SK-N-MC (cell line): ENCODE data around the gene KCNJ18.
"Not testable (repeated sequence)": the region's sequence is repeated elsewhere in the genome, so short reads cannot be mapped to it uniquely, and the experiment has no call there.

Experiments
- EZH2 ChIP-seq: fragments of 200-600 bp; sonication (generic); IDR thresholded peaks from one replicate; pipeline ENCODE4 v1.6.1; 2017; ENCODE audit warnings: antibody characterized with exemption
- POLR2AphosphoS5 ChIP-seq: IDR thresholded peaks from 2 replicates; pipeline ENCODE4 v1.6.1; 2012; ENCODE audit warnings: mild to moderate bottlenecking, low read depth, low read length, borderline replicate concordance

DNA sequence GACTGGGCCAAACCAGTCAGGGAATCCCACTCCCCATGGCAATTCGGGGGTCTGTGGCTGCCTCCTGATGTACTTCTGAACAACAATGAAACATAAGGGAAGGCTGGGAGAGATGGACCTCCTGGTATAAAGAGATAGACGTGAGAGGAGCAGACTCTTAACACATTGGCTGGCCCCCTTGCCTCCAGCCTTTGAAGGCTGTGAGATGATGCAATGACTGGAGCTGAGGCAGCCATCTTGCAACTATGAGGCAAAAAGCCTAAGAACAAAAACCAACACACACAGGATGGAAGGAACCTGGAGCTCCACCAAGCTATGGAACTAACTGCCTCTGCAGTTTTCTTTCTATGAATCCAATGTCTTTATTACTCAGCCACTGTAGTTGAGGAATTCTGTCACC, 58.8 kb downstream of the KCNJ18 start:
- TF ChIP-seq EZH2, POLR2AphosphoS5: not testable (repeated sequence)
